T follicular helper cell (primary cell): Measurements from ENCODE around the gene C3orf80.
"Not testable (repeated sequence)": the region's sequence is repeated elsewhere in the genome, so short reads cannot be mapped to it uniquely, and the experiment has no call there.

Source experiments
- DNase-seq: peaks from one replicate; pipeline ENCODE4 v3.0.0-alpha.2; 2020; ENCODE audit warnings: low read depth
- total RNA-seq, 2 experiments: gene quantifications; one replicate each; lab custom pipeline; 2026; lab: John Stamatoyannopoulos, UW

Gene C3orf80
- 0 reads per million in 2 experiments for total RNA-seq

- DNase-seq, result peak; percentile 10
Observed at GRCh38 chr3:160225176-160226025, at the start of gene C3orf80. Gene C3orf80 (plus strand): TSS chr3:160225422. CDS start chr3:160225636, 214 bp downstream.

DNA sequence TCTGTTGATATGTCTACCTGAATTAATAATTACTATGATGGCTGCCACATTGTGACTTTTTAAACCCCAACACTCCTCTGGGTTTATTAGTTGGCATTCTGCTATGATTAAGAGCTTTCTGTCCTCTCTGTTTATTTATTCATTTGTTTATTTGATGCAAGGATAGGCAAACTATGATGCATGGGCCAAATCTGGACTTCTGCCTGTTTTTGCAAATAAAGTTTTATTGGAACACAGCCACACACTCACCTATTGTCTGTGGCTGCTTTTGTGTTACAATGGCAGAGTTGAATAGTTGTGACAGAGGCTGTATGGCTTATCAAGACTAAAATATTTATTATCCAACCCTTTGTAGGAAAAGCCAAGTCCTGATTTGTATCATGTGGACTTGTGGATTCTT is 48.3 kb upstream of the C3orf80 start:
- DNase-seq, result no peak

DNA sequence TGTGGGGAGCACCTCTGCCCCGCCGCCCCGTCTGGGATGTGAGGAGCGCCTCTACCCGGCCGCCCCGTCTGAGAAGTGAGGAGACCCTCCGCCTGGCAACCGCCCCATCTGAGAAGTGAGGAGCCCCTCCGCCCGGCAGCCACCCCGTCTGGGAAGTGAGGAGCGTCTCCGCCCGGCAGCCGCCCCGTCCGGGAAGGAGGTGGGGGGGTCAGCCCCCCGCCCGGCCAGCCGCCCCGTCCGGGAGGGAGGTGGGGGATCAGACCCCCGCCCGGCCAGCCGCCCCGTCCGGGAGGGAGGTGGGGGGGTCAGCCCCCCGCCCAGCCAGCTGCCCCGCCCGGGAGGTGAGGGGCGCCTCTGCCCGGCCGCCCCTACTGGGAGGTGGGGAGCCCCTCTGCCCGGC is 46.6 kb upstream of the C3orf80 start:
- DNase-seq, result not testable (repeated sequence)

DNA sequence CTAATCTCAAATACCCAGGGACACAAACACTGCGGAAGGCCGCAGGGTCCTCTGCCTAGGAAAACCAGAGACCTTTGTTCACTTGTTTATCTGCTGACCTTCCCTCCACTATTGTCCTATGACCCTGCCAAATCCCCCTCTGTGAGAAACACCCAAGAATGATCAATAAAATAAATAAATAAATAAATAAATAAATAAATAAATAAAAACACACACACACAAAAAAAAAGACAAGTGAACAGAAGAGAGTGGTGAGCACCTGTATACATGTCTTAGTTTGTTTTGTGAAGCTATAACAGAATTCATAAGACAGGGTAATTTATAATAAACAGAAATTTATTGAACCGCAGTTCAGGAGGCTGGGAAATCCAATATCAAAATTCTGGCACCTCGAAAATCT is 45.8 kb upstream of the C3orf80 start:
- DNase-seq, result not testable (repeated sequence)

DNA sequence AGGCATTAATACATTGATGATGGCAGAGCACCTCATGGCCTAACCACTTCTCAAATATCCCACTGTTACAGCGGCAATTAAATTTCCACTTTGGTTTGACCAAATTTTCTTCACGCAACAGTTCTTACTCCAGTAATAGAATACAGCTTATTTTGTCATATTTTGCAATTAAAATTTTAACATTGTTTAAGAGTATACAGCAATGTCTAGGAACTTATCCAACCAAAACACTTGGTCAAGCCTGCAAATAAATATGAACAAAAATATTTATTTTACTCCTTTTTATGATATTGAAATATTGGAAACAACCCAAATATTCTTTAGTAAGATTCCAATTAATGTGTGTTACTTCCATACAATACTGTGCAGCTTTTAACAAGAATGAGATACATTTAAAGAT is 45.3 kb upstream of the C3orf80 start:
- no peak for DNase-seq

DNA sequence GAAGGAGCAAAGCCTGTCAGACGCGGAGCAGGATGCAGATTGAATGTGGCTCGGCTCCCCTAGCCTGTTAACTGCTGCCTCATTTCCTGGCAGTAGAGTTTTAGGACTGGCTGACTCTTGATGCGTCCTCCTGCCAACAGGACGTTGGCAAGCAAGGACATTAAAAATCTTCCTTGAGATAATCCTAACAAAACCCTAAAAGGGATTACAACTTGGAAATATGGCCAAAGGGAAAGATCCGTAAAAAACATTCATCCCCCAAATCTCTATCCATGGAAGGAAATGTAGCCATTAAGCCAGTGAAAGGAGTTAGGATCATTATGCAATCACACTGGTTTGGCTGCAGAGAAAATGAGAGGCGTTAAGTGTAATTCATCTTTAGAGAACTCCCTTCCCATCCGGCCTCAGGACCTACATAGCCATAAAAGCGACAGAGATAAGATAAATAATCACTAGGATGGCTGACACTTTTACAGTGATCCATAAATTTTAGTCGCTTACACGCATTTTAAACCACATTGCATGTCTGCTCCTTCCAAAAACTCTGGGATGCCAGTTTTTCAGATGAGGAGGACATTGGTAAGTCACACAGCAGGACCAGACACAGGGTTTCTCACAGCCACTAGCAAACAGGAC is 44.5 kb upstream of the C3orf80 start:
- DNase-seq, result no peak

- DNase-seq, result no peak
Observed at GRCh38 chr3:160183345-160184076, 41.7 kb upstream of the C3orf80 start.

- no peak for DNase-seq
Observed at GRCh38 chr3:160184655-160185054, 40.6 kb upstream of the C3orf80 start.

GRCh38 chr3:160185751-160186150 is 39.5 kb upstream of the C3orf80 start:
- no peak for DNase-seq

DNA sequence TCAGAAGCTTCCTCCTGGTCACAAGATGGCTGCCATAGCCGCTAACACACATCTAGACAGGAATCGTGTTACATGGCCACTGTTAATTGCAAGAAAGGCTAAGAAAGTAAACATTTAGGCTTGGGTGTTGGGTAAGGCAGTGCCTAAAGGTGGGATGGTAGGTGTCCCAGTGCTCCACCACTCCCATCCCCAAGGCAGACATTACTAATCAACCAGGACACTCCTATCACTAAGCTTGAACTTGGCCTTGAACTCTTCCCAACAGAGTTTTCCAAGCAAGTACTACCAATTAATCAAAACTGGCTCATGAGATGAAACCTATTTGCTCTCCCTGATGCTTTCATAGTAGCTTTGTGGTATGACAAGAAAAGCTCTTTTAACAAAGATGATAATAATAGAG is 37.9 kb upstream of the C3orf80 start:
- no peak for DNase-seq

- no peak for DNase-seq
Observed at GRCh38 chr3:160192310-160193029, 32.8 kb upstream of the C3orf80 start.

DNA sequence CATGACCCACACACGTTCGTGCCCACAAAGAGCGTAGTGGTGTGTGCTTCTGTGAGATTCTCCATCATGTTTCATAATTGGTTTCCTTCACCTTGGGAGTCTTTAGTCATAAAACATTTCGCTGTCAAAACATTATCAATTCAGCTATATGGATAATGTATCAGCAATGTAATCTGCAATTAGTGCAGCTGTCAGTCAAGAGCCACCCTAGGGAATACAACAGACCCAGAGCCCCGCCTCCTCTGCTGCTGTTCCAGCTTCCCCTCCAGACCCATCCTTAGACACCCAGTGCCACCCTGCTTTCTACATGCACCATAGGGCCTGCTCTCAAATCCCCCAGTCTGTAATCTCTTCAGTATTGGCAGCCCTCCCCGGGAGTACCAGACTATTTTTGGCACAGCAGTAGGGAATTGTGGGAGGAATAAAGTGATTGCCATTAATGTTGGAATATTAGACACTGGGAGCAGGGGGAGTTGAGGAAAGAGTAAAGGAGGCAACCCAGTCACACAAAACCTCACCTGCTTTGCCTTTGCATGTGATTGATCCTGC is 31.5 kb upstream of the C3orf80 start:
- no peak for DNase-seq

DNA sequence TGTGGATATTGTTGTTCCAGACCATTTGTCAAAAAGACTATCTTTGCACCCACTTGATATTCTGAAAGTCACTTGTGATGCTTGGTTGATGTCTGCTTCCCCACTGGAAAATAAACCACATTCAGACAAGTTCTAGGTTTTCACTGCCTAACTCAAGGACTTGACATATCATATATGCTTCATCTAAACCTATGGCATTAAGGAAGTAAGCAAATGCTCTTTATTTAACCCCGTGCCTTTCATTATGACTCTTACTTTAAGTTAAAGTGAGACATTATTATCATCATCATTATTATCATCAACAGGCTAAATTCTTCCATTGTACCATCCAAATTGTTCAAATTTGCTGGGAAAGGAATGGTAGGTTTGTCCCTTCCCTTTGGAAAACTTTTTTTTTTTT is 30.8 kb upstream of the C3orf80 start:
- no peak for DNase-seq

GRCh38 chr3:160195106-160195505 is 30.1 kb upstream of the C3orf80 start:
- DNase-seq, result no peak

DNA sequence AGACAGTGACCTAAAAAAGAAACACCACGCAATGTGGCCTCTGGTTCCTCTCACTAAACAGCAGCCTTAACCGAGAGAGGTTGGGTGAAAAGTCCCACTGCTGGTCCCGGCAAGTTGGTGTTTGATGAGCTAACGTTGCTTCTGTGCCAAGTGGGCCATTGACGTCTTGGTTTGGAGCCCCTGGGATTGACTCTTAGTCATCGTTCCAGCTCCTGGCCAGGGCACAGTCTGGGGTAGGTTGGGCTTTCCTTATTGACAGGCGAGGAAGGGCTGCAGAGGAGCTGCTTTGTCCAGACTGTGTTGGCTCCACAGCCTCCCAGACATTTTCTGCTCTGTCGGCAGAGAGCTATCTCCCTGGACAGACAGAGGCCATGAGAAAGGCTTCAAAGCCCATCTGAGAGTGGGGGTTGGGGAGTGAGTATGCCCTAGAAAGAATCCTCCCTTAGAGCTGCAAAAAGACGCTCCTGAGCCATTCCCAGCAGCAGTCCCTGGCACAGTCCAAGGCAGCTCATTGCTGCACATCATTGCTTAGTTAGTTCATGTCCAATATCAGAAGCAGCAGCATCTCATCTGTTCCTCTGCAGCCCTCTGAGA is 28.6 kb upstream of the C3orf80 start:
- no peak for DNase-seq

DNA sequence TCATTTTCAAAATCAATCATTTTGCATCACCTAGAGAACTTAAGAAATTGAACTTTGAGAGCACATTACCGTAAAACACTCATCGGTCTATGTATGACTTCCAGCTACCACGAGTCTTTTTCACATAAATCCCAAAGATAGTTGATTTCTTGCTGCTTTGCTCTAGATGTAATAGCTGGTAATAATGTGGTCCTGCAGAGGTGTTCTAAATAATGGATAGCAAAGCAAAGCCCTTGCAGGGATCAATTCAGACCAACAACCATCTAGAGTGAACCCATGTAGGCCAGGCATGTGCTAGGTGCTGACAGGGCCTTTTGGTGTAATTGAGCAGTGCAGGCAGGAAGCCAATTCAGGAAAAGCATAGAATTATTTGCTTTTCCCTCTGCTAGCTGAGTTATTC is 26.1 kb upstream of the C3orf80 start:
- DNase-seq, result no peak

DNA sequence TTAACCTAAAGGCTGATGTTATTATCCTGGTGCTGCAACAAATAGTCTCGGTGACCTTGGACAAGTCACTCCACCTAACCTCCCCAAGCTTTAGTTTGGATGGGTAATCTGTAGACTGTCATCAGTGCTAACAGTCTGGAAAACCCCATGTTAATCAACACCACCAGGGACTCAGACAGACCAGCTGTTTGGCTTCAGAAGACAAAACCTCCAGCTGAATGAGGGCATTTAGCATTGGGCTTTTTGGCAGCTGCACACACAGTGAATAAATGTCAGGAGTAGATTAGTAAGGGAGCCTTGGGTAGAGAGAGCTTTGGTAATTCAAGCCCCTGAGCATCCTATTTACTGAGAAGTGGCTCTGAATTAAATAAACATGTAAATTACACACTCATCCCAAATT is 24.9 kb upstream of the C3orf80 start:
- no peak for DNase-seq

DNA sequence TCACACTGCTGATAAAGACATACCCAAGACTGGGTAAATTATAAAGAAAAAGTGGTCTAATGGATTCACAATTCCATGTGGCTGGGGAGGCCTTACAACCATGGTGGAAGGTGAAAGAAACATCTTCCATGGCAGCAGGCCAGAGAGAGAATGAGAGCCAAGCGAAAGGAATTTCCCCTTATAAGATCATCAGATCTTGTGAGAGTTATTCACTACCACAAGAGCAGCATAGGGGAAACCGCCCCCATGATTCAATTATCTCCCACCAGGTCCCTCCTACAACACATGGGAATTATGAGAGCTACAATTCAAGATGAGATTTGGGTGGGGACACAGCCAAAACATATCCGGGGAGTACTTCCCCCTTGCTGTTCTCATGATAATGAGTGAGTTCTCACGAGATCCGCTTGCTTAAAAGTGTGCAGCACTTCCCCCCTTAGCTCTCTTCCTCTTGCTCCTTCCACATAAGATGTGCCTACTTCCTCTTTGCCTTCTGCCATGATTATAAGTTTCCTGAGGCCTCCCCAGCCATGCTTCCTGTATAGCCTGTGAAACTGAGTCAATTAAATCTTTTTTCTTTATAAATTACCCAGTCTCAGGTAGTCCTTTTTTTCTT is 20.7 kb upstream of the C3orf80 start:
- not testable (repeated sequence) for DNase-seq

DNA sequence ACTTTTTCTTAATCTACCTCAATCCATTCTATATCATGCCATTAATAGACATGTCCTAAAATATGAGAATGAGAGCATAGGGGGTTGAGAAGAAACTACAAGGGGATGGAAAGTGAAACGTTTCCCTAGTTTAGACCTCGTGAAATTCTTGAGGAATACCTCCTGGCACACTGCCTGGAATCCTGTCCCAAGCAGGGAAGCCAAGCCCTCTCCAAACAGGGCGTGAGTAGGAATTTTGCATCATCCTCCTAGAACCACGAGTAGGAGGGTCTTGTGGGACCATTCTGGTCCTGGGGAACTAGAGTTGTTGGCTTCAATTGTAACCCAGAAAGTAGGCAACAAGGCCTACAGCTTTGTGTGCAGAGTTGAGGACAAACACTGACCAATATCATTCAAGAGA is 19.6 kb upstream of the C3orf80 start:
- DNase-seq, result no peak

GRCh38 chr3:160210341-160210740 is 14.9 kb upstream of the C3orf80 start:
- no peak for DNase-seq

DNA sequence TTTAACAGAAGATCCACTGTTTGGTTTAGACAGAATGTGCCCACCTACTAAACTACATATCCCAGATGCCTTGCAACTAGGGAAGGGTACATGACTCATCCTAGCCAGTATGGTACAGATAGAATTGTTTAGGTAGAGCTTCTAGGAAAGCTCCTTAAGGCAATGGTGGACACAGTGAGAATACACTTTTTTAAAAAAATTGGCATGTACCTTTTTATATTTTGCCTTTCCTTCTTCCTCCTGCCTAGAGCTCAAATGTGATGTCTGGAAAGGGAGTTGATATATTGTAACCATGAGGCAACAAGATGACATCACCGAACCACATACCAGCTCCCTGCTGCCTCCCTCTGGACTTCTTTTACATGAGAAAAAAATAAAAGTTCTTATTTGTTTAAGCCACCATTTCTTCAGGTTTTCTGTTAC is 14.4 kb upstream of the C3orf80 start:
- no peak for DNase-seq
